Smooth muscle cell (in vitro differentiated cells): Measurements from ENCODE around the gene RELN. TPM values are rescaled to one million over a fixed set of nuclear protein-coding genes. Genes with fewer than 3 reads are reported as not detected.

Source experiments
- DNase-seq: peaks from one replicate; lab custom pipeline; 2025; ENCODE audit not compliant: unreplicated experiment; lab: John Stamatoyannopoulos, UW
- H2AFZ ChIP-seq: fragments of 200-600 bp; sonication (generic); 2 replicates; pipeline ENCODE4 v1.6.0; 2016; ENCODE audit warnings: antibody characterized with exemption, low read depth, mild to moderate bottlenecking
- H3F3A ChIP-seq: fragments of 200-600 bp; sonication (generic); 2 replicates; pipeline ENCODE4 v1.6.0; 2017; ENCODE audit warnings: antibody characterized with exemption, low read depth
- H3K27ac ChIP-seq: fragments of 200-600 bp; sonication (generic); 2 replicates; pipeline ENCODE4 v1.5.1; 2016; ENCODE audit warnings: low read depth, mild to moderate bottlenecking
- H3K27me3 ChIP-seq: fragments of 200-600 bp; sonication (generic); 2 replicates; pipeline ENCODE4 v1.6.1; 2016; ENCODE audit warnings: low read depth, mild to moderate bottlenecking
- H3K36me3 ChIP-seq: fragments of 200-600 bp; sonication (generic); 2 replicates; pipeline ENCODE4 v1.5.1; 2016; ENCODE audit warnings: low read depth
- H3K4me1 ChIP-seq: fragments of 200-600 bp; sonication (generic); 2 replicates; pipeline ENCODE4 v1.5.1; 2016; ENCODE audit warnings: low read depth
- H3K4me2 ChIP-seq: fragments of 200-600 bp; sonication (generic); 2 replicates; pipeline ENCODE4 v1.6.0; 2016; ENCODE audit warnings: mild to moderate bottlenecking
- H3K4me3 ChIP-seq: fragments of 200-600 bp; sonication (generic); 2 replicates; pipeline ENCODE4 v1.5.1; 2016; ENCODE audit warnings: mild to moderate bottlenecking
- H3K79me2 ChIP-seq: fragments of 200-600 bp; sonication (generic); 2 replicates; pipeline ENCODE4 v1.6.0; 2016; ENCODE audit warnings: low read depth, mild to moderate bottlenecking
- H3K9ac ChIP-seq: fragments of 200-600 bp; sonication (generic); 2 replicates; pipeline ENCODE4 v1.6.0; 2016; ENCODE audit warnings: low read depth
- H3K9me3 ChIP-seq: fragments of 200-600 bp; sonication (generic); replicated peaks from 2 replicates; pipeline ENCODE4 v1.5.1; 2016; ENCODE audit warnings: low read depth
- H4K20me1 ChIP-seq: fragments of 200-600 bp; sonication (generic); 2 replicates; pipeline ENCODE4 v1.6.0; 2016; ENCODE audit warnings: low read depth
- WGBS: methylation state at CpG from one replicate; pipeline ENCODE4 v1.1.7; 2016; ENCODE audit warnings: low lambda C conversion rate; 5-methylcytosine and 5-hydroxymethylcytosine counted together
- polyA plus RNA-seq: library from polyadenylated mRNA; unstranded; fragments of >200 nt; fragmentation: Nextera tagmentation; extraction: Ambion mirVana; gene quantifications from 2 replicates; pipeline ENCODE4 v1.2.1, GENCODE V29; 2016
- total RNA-seq: library from RNA; depleted of rRNA; stranded (reverse); fragments of >200 nt; gene quantifications from 2 replicates; pipeline ENCODE4 v1.2.3, GENCODE V29; 2014
- TF ChIP-seq, protein P1 (sequence below): fragments of 200-600 bp; sonication (generic); IDR thresholded peaks from 2 replicates; pipeline ENCODE4 v1.5.1; 2017; ENCODE audit warnings: borderline replicate concordance, mild to moderate bottlenecking, antibody characterized with exemption; ENCODE audit not compliant: insufficient read depth, poor library complexity, severe bottlenecking

RELN gene
- total and polyA plus RNA-seq, 2 experiments from 2014 or later: 0.90 TPM; not detected in 1

DNA sequence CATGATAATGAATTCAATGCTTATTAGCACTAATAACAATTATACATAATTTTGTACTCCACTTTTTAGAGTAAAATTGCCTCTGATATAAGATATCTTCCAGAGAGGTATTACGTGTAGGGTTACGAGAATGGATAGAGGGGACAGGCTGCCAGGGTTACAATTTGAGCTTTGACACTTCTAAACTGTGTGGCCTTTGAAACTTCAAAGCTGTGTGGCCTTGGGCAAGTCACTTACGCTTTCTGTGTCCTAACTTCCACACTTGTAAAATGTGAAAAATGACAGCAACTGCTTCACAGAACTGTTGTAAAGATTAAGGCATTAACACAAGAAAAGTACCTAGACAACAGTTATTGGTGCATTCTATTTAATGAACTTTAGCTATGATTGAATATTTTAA, 283.9 kb downstream of the RELN start:
- no peak overlapping the region for H3K4me2 ChIP-seq
- H3K79me2 ChIP-seq: no peaks in the 10 kb centered on the region
- no peaks in the 10 kb centered on the region for H3F3A ChIP-seq
- H3K27ac ChIP-seq: no peak overlapping the region
- TF ChIP-seq, protein P1, sequence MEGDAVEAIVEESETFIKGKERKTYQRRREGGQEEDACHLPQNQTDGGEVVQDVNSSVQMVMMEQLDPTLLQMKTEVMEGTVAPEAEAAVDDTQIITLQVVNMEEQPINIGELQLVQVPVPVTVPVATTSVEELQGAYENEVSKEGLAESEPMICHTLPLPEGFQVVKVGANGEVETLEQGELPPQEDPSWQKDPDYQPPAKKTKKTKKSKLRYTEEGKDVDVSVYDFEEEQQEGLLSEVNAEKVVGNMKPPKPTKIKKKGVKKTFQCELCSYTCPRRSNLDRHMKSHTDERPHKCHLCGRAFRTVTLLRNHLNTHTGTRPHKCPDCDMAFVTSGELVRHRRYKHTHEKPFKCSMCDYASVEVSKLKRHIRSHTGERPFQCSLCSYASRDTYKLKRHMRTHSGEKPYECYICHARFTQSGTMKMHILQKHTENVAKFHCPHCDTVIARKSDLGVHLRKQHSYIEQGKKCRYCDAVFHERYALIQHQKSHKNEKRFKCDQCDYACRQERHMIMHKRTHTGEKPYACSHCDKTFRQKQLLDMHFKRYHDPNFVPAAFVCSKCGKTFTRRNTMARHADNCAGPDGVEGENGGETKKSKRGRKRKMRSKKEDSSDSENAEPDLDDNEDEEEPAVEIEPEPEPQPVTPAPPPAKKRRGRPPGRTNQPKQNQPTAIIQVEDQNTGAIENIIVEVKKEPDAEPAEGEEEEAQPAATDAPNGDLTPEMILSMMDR: no peak
- H3K9ac ChIP-seq: no peak overlapping the region
- 92% methylated on average over 3 of the region's 3 CpGs for WGBS
- no peaks in the 10 kb centered on the region for H4K20me1 ChIP-seq
- H2AFZ ChIP-seq: no peak overlapping the region
- H3K9me3 ChIP-seq: no peaks in the 10 kb centered on the region
- H3K36me3 ChIP-seq: no peaks in the 10 kb centered on the region
- H3K4me1 ChIP-seq: no peaks in the 10 kb centered on the region
- H3K4me3 ChIP-seq: no peak overlapping the region
- no peaks in the 10 kb centered on the region for H3K27me3 ChIP-seq
- no peak for DNase-seq

DNA sequence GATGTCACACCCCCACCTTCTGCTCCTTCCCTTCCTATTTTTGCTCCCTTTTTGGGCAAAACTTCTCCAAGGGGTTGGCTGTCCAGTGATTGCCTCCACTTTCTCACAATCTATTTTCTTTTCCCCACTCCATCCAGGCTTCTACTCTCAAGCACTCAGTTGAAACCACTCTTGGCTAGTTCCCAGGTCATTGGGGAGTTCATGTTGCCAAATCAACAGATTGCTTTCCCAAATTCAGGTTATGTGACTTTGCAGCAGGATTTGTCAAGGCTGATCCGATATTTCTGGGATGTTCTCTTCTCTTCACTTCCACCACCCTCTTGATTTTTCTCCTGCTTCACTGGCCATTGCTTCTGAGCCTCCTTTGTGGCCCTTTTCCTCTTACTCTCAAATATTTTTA, 284.8 kb downstream of the RELN start:
- no peaks in the 10 kb centered on the region for H4K20me1 ChIP-seq
- DNase-seq: no peak
- 87% methylated on average over 1 of the region's 1 CpG for WGBS
- H3K27me3 ChIP-seq: no peaks in the 10 kb centered on the region
- H3K36me3 ChIP-seq: no peaks in the 10 kb centered on the region
- TF ChIP-seq, protein P1: no peak
- H3K4me3 ChIP-seq: no peak overlapping the region
- H3K9me3 ChIP-seq: no peaks in the 10 kb centered on the region
- H3K79me2 ChIP-seq: no peaks in the 10 kb centered on the region
- H3K4me2 ChIP-seq: no peak overlapping the region
- H2AFZ ChIP-seq: no peak overlapping the region
- no peaks in the 10 kb centered on the region for H3F3A ChIP-seq
- no peak overlapping the region for H3K27ac ChIP-seq
- H3K4me1 ChIP-seq: no peaks in the 10 kb centered on the region
- no peak overlapping the region for H3K9ac ChIP-seq

DNA sequence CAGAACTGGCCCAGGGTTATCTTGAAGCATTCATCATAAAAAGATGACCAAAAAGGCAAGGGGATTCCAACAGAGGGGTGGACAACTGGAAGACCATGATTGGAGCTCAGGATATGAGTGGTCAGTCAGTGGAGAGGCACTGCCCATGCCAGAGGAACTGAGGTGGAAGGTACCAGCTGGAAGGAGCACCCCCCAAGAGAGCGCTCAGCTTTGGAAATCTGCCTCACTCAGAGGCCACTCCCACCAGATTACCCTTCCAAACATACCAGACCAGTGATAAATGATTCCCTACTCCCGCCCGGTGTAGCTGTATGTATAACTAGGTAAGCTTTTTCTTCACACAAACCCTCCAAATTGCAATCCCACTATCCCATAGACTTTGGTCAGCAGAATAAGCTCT, 286.5 kb downstream of the RELN start:
- no peaks in the 10 kb centered on the region for H3K4me1 ChIP-seq
- no peaks in the 10 kb centered on the region for H3K9me3 ChIP-seq
- no peak overlapping the region for H3K9ac ChIP-seq
- no peaks in the 10 kb centered on the region for H3K27me3 ChIP-seq
- no peak overlapping the region for H2AFZ ChIP-seq
- no peak overlapping the region for H3K4me3 ChIP-seq
- H3K79me2 ChIP-seq: no peaks in the 10 kb centered on the region
- DNase-seq: no peak
- no peaks in the 10 kb centered on the region for H3K36me3 ChIP-seq
- no peak overlapping the region for H3K4me2 ChIP-seq
- no peak overlapping the region for H3K27ac ChIP-seq
- H3F3A ChIP-seq: no peaks in the 10 kb centered on the region
- H4K20me1 ChIP-seq: no peaks in the 10 kb centered on the region
- WGBS: 91% methylated on average over 3 of the region's 3 CpGs
- TF ChIP-seq, protein P1: no peak

DNA sequence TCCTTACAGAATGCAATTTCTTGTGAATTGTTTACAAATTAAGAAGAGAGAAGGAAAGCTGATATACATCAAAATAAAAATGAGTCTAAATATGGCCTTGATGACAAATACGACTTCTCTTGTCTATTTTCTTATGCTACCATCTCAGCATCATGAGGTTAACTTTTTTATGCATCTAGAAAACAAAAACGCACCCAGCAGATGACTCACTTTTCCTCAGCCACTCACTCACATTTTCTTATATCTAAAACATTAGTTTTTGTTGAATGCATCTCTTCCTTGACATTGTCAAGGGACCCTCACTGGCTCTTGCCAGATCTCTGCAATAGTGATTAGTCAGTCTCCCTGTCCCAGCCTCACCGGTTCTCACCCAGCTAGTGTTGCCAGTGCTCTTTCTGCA, 287.0 kb downstream of the RELN start:
- H3K27ac ChIP-seq: no peak overlapping the region
- H3K79me2 ChIP-seq: no peaks in the 10 kb centered on the region
- no peaks in the 10 kb centered on the region for H3K9me3 ChIP-seq
- H3K36me3 ChIP-seq: no peaks in the 10 kb centered on the region
- no peak for DNase-seq
- no peaks in the 10 kb centered on the region for H4K20me1 ChIP-seq
- H3K4me2 ChIP-seq: no peak overlapping the region
- H3K4me1 ChIP-seq: no peaks in the 10 kb centered on the region
- WGBS: 65% methylated on average over 3 of the region's 3 CpGs
- TF ChIP-seq, protein P1: no peak
- H3K9ac ChIP-seq: no peak overlapping the region
- no peaks in the 10 kb centered on the region for H3K27me3 ChIP-seq
- H3K4me3 ChIP-seq: no peak overlapping the region
- no peak overlapping the region for H2AFZ ChIP-seq
- H3F3A ChIP-seq: no peaks in the 10 kb centered on the region
